Muscle of arm (tissue), 12 donors: ENCODE data around the gene STRADA. TPM values are rescaled to one million over a fixed set of nuclear protein-coding genes. Genes with fewer than 3 reads are reported as not detected.
"Not testable (repeated sequence)": the region's sequence is repeated elsewhere in the genome, so short reads cannot be mapped to it uniquely, and the experiment has no call there.

Source experiments
- DNase-seq: peaks from one replicate; pipeline ENCODE4 v3.0.0-alpha.2; 2013
- polyA plus RNA-seq, 12 donors: library from polyadenylated mRNA; unstranded; fragments of 120-200 nt; gene quantifications; one replicate each; pipeline ENCODE4 v1.2.1, GENCODE V29; 2013; ENCODE audit not compliant: insufficient read length in 12 of 12

STRADA gene
- polyA plus RNA-seq, 12 donors: 19.0 to 60.5 (median 27.1) TPM; not detected in 1

DNA sequence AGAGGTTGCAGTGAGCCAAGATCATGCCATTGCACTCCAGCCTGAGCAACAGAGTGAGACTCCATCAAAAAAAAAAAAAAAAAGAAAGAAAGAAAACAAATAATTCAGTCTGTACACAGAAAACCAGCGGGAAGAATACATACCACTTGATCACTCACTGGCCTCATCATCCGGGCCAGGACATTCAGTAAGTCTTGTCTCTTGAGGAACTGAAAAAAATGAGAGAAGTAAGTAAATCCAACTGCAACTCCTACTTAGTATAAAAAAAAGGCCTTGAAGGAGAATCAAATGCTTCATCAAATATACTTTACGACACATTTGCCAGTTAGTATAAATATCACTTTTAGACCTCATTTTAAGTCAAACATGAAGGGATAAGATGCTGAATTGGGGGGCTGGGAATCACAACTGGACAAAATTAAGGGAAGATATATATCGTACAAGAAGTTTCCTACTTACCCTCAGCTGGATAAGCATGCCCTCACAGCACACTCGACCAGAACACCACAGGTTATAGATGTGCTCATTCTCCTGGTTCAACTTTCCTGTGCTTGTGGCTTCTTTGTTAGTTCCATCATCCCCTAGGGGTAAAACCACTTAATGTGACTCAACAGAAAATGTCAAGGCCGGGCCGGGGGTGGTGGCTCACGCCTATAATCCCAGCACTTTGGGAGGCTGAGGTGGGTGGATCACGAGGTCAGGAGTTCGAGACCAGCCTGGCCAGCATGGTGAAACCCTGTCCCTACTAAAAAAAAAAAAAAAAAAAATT is 19.4 kb upstream of the STRADA start:
- DNase-seq: no peak

DNA sequence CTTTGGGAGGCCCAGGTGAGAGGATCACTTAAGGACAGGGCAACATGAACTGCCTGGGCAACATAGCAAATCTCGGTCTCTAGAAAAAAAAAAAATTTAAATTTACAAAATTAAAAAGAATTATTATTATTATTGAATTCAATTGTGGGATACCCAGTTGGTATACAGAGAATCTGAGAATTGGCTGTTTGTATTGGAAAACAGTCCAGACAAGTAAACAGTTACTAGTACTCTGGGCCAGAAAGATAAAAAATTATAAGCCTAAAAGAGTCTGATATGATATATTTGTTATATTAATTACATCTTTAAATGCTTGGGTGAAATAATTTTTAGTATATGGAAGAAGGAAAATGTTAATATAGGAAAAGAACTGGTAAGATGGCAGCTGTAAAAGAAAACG is 16.8 kb upstream of the STRADA start:
- DNase-seq: no peak

DNA sequence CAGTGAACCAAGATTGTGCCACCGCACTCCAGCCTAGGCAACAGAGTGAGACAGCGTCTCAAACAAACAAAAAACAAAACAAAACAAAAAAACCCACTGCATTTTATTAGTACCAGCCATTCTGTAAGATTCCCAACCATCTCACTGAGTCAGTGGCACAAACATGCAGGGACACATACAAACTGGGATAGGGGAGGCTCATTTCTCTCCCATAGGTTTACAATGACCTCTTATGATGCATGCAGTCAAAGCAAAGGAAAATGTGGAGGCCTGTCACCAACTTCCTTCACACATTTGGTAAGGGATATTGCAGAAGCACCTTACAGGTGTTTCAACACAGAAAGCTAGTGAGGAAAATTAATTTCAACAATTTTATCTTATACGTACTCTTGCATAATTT is 12.4 kb upstream of the STRADA start:
- no peak for DNase-seq

DNA sequence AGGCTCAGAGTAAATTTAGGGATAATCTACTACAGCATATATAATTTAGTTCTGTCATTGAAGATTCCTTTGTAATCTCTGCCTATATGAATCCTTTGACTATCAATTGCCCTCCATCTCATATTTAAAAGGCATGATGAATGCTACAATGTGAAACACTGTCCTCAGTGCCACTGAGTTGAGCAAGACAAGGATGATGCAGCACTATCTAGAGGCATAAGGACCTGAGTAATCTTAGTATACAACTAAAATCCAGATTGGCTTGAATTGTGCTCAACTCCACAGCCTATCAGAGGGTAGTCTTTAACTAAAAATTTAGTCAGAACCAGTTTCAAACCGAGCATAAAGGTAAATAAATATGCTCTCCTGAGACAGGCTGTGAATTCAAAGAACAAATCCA is 11.6 kb upstream of the STRADA start:
- DNase-seq: no peak

DNA sequence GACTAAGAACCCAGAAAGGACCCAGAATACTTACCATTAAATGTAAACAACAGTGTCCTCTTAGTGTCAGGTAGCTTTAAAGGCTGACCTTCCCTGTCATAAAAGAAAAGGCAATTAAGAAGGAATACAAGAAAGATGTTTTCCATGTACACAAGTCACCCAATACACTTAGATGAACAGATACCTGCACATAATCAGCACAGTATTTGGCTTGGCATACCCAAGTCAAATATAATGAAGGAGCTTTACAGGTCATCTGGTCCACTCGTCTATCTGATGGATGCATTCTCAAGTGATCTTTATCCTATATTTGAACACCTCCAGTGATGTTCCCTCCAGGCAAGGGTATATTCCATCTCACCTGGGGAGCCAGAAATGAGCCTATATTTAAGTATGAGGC is 11.1 kb upstream of the STRADA start:
- no peak for DNase-seq

GRCh38 chr17:63751806-63752205 is 10.2 kb upstream of the STRADA start:
- no peak for DNase-seq

- DNase-seq: no peak
Measured at GRCh38 chr17:63741143-63741407, 524 bp downstream of the STRADA start.

DNA sequence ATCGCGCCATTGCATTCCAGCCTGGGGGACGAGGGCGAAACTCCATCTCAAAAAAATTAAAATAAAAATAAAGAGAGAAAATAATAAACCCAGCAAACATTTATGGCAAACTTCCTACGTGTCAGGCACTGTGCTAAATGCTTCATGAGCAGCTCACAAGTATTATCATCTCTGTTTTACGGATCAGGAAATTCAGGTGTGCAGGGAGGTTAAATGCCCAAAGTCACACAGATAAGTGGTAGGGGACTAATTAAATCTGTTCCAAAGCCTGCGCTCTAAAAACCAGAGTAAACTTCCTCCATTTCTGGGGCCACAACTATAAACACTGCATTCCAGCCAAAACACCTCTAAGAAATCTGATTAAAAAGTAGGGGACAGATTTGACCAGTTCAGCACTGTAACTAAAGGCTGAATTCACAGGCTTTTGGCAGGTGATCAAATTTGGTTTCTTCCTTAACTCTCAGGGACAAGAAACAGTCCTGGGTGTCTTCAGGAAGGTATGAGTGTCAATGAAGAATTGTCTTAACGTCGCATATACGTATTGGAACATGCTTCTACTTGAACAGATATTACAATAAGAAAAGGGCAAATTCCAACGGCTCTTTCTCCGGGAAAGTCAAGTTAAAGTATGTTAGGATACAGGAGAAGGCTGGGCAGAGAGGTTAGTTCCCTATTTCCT is 996 bp downstream of the STRADA start:
- peak; percentile 9 for DNase-seq

DNA sequence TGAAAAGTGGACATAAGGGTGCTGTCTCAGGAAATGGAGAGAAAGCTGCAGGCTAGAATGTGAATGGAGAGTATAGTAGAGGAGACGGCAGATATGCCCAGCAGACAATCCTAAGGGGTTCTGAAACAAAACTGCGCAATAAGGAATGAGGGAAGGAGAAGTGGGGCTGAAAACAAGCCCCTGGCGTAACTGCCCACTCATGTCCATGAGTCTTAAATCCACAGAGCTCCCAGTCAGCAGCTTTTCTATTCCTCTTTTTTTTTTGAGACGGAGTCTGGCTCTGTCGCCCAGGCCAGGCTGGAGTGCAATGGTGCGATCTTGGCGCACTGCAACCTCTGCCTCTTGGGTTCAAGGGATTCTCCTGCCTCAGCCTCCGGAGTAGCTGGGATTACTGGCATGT is 5.9 kb downstream of the STRADA start:
- DNase-seq: no peak

DNA sequence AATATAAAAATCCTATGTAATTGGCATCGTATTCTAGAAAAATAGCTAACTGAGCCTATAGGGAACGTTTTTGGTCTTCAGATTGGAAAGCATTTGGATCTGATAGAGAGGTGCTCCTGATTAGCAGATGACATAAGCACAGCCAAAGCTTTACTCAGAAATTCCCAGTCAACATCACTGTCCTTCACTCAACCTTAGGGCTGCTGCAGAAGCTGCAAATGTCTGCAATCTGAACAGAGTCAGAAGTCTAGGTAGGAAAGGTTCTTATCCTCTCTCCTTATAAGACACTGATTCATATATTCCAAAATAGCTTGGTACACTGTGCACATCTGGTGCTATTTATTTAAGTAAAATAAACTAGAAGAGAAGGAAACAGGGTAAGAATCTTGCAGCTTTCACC is 19.2 kb downstream of the STRADA start:
- no peak for DNase-seq

DNA sequence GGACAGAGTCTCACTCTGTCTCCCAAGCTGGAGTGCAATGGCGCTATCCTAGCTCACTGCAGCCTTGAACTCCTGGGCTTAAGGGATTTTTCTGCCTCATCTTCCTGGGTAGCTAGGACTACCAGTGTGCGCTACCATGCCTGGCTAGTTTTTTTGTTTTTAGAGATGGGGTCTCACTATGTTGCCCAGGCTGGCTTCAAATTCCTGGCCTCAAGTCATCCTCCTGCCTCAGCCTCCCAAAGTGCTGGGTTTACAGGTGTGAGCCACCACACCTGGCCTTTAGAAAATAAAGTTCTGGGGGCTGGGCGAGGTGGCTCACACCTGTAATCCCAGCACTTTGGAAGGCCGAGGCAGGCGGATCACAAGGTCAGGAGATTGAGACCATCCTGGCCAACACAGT is 21.4 kb downstream of the STRADA start:
- not testable (repeated sequence) for DNase-seq

DNA sequence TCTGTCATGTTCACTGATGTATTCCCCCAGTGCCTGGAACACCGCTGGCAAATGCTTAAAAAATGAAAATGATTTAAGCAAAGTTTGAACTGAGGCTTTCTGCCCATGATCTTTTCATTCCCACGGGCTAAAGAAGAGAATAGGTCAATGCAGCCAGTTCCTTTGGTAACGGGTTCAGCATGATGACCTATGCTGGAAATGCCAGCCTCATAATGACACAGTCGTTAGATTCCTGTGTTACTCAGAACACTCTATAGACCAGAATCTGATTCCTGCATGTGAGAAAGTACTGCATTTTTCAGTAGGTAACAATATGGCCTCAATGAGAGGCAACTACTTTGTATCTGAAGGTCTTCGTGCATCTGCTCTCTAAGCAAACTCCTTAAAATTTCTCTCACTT is 22.6 kb downstream of the STRADA start:
- DNase-seq: no peak

GRCh38 chr17:63716426-63716825 is 25.2 kb downstream of the STRADA start:
- DNase-seq: no peak

DNA sequence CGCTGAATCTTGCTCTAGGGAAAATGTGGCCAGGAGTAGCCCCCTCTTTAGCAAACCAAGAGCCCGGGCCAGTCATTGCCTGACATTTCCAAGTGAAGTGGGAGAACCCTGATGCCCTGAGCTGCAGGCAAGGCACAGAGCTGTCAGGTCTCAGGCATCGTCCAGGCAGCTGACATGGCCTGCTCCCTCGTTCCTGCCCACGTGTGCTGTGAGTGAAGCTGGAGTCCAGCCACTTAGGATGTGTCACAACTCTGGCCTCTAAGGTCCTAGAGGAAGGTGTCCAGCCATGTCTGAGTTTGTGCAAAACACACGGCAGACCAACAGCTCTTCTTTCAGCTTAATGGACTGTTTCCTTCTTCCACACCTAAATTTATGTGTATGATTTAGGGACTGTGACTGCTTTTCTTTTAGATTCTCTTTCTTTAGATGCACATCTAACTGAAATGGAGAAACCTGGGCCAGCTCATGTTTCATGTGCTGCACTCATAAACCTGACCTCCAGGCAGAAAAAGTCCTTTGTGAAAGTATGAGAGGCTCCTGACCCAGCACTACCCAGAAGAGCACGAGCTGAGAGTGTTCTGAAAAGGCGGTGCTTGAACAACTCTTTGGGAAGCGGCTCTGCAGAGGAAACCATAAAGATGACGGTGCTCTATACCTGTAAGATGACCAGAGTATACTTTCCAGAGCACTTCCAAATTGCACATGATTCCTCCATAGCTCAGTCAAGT is 26.9 kb downstream of the STRADA start:
- DNase-seq: no peak

DNA sequence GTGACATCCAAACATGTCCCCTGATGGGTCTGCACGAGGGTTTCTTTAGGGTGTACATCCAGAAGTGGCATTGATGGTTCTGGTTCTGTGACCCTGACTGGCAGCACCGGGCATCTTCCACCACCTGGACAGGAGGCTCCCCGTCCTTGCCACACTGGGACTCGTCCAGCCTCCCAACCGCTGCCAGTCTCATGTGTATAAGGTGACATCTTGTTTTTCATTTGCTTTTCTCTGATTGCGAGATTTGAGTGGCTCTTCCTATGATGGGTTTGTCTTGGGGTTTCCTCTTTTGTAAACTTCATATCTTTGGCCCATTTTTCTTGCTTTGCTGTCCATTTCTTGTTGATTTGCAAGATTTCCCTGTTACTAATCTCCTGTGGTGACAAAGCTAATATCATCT is 32.5 kb downstream of the STRADA start:
- DNase-seq: no peak

DNA sequence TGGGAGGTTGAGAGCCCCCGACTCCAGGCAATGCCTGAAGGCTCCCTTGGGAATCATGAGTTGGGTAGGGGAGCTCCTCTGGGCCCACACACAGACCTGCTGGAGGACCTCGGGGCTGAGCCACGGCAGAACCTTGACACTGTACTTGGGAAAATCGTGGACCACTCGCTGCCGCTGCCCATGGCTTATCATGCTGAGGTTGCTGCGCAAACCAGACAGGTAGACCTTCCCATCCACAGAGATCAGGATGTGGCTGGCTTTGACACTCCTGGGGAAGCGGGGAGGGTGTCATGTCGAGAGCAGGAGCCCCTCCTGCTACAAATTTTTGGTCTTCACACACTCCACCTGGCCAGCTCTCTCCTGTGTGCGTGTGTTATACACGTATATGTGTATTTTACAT is 34.4 kb downstream of the STRADA start:
- no peak for DNase-seq

GRCh38 chr17:63706336-63707082 is 35.1 kb downstream of the STRADA start:
- no peak for DNase-seq

DNA sequence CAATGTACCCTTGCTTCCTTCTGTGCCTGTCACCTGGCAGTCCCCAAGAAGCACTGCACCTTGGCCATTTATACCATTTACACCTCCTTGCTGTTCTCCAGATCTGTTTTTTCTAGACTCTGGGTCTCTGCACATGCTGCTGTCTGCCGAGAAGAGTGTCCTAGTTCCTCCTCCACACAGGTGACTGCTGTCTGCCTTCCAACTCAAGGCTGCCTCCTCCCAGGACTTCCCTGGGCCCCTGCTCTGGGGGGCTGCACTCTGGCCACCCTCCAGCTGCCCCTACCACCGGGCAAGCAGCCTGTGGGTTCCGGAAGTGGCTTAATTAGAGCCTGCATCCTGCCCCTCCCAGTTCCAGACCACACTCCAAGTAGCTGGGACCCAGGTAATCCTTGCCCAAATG is 35.9 kb downstream of the STRADA start:
- DNase-seq: no peak

- no peak for DNase-seq
Measured at GRCh38 chr17:63704836-63705235, 36.8 kb downstream of the STRADA start.

- DNase-seq: no peak
Measured at GRCh38 chr17:63704259-63704576, 37.4 kb downstream of the STRADA start.

DNA sequence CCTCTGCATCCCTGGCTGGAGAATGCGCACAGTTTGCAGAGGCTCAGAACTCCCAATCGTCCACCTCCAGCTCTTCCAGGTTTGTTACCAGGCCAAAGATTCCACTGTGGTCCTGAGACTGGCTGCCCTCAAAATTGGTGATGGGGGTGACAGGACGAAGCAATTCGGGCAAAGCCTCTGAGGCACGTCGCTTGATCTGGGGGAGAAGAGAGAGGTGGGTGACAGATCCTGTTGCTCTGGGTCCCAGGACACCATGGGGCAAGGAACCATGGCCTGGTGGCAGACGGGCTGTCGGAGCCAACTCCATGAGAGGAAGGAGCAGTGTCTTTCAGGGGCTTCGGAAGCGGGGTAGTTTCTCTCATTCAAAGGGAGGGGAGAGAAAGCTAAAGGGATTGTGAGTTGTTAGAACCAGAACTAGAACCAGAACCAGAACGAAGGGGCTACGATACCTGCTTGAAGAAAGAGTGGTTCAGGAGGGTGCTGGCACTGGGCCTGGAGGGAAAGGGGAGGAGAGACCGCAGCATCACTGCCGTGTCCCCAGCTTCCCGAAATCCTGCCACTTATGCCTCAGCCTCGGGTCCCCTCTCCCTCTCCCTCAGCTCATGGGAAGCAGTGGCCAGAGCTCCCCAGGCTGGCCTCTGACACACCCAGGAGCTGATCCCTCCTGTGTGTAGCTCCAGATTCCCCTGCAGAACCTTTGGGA is 37.9 kb downstream of the STRADA start:
- no peak for DNase-seq

GRCh38 chr17:63703029-63703428 is 38.6 kb downstream of the STRADA start:
- DNase-seq: no peak
